ENCODE results near the gene JAKMIP3.

JAKMIP3 gene

DNA sequence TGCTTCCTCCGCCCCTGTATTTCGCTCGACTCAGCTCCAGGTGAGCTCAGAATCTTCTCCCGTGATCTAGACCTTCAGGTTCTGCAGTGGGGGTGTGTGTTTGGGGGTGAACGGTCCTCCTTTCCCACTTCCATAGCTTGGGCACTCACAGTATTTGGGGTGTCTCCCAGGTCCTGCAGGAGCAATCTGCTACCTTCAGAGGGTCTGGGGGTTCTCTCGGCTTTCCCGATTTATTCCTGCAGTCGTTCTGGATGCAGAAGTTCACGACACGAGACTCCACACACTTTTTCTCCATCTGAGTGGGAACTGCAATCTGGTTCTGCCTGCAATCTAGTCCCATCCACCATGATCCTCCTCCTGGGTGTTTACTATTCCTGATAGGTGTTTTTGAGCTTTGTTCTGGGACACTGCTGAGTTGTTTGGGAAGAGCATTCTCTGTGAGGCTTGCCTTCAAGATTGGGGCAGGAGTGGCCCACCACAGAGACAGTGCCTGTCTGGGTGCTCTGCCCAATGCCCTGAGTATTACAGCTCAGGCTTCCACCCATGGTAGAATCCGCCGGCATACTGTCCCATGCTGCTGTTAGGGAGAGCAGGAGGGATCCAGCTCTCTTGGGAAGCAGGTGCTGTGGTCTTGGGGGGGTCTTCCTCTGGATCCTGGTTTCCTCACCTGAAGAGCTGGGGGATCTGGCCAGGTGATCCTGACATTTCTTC lies 29.8 kb downstream of the JAKMIP3 start:
- Histone ChIP-seq H3K9me3 (peaks cover 7% of the 10 kb centered on the region; the same call in 1 of the 2 replicates), H3K27me3 (no peaks in the 10 kb centered on the region; the same call in 1 of the 2 replicates), H4K20me1 (no peaks in the 10 kb centered on the region), H3K4me3 (no peak overlapping the region), H3K36me3 (no peaks in the 10 kb centered on the region), H3K4me2 (peak overlapping the region; percentile 79), H3K27ac (peak overlapping the region; percentile 8; the same call in 1 of the 2 replicates), H3K9ac (no peak overlapping the region), H3K4me1 (peaks cover 74% of the 10 kb centered on the region)
- no peak for TF ChIP-seq Cebpa-rat (IDR thresholded peaks at IDR 0.05)

DNA sequence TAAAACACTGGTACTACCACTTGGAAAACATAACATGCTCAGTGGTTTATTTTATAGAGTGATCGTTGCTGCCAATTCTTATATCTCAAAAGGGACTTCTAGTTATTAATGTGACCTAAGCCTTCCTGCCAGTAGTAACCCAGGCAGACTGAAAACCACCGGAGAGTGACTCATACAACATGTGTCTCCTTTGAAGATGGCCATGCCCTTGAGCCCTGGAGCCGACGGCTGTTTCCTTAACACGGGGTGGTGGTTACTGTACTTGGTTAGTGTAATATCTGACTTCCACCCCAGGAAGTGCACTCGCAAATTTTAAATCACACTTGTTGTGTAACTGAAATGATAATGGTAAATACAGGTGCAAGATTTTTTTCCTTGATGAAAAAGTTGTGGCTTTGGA lies 30.5 kb downstream of the JAKMIP3 start:
- Histone ChIP-seq H3K9me3 (peaks cover 7% of the 10 kb centered on the region; the same call in 1 of the 2 replicates), H3K4me2 (peak overlapping the region; percentile 79), H3K36me3 (no peaks in the 10 kb centered on the region), H3K27ac (no peak overlapping the region), H3K4me3 (no peak overlapping the region), H3K27me3 (peaks cover under 1% of the 10 kb centered on the region; the same call in 1 of the 2 replicates), H4K20me1 (no peaks in the 10 kb centered on the region), H3K4me1 (peaks cover 80% of the 10 kb centered on the region), H3K9ac (no peak overlapping the region)
- TF ChIP-seq Cebpa-rat (IDR thresholded peaks at IDR 0.05), result no peak

DNA sequence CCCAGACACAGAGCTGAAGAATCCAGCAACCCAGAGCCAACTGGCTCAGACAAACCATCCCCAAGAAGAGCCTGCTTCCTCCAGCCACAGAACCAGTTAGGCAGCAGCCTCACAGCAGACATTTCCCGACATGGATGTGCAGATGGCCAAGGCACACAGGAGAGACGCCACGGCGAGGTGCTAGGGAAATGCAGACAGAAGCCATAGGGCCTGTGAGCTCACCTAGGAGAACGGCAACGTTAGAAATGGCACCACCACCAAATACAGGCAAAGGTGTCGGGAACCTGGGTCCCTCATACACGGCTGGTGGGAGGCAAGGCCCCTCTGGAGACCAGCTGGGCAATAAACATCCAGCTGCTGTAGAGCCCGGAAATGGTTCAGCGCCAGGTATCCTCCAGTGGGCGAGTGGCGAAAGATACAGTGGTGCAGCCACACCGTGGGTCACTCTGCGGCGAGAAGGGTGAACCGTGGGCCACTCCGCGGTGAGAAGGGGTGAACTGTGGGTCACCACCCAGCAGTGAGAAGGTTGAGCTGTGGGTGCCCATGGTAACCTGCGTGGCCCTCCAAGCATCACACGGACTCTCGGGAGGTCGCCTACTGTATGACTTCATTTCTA lies 31.2 kb downstream of the JAKMIP3 start:
- no peak overlapping the region for H3K9ac ChIP-seq
- no peaks in the 10 kb centered on the region for H4K20me1 ChIP-seq
- no peaks in the 10 kb centered on the region for H3K36me3 ChIP-seq
- H3K9me3 ChIP-seq, result peaks cover 7% of the 10 kb centered on the region; the same call in 1 of the 2 replicates
- peaks cover 8% of the 10 kb centered on the region; the same call in 1 of the 2 replicates for H3K27me3 ChIP-seq
- H3K4me2 ChIP-seq, result peak overlapping the region; percentile 79
- peaks cover 88% of the 10 kb centered on the region for H3K4me1 ChIP-seq
- H3K27ac ChIP-seq, result peak overlapping the region; percentile 38; the same call in 1 of the 2 replicates
- TF ChIP-seq Cebpa-rat (IDR thresholded peaks at IDR 0.05), result no peak
- H3K4me3 ChIP-seq, result no peak overlapping the region

DNA sequence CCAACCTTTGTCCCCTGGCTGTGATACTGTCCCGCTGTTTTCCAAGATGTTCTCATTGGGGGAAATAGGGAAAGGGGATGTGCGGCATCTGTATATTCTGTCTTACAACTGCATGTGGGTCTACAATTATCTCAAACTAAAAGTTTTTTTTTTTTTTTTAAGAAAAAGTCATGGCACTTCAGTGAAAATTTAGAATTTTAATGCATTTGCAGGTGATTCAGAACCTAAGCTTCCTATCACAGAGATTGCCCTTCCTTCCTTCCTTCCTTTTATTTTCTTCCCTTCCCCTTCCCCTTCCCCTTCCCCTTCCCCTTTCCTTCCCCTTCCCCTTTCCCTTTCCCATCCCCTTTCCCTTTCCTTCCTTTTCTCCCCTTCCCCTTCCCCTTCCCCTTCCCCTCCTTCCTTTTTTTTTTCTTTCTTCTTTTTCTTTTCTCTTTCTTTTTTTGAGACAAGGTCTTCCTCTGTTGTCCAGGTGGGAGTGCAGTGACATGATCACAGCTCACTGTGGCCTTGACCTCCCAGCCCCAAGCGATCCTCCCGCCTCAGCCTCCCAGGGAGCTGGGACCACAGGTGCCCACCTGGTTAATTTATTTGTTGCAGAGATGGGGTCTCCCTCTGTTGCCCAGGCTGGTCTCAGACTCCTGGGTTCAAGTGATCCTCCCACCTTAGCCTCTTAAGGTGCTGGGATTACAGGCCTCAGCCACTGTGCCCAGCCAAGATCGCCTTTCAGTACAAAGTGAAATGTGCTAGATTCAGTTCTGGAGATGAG lies 32.0 kb downstream of the JAKMIP3 start:
- H3K9me3 ChIP-seq, result peaks cover 7% of the 10 kb centered on the region; the same call in 1 of the 2 replicates
- no peak overlapping the region for H3K4me3 ChIP-seq
- H3K36me3 ChIP-seq, result no peaks in the 10 kb centered on the region
- no peak overlapping the region for H3K27ac ChIP-seq
- TF ChIP-seq Cebpa-rat (IDR thresholded peaks at IDR 0.05), result no peak
- H3K4me1 ChIP-seq, result peaks cover 93% of the 10 kb centered on the region
- H3K27me3 ChIP-seq, result peaks cover 13% of the 10 kb centered on the region; the same call in 1 of the 2 replicates
- H4K20me1 ChIP-seq, result no peaks in the 10 kb centered on the region
- H3K4me2 ChIP-seq, result peak overlapping the region; percentile 89; the same call in 1 of the 2 replicates
- H3K9ac ChIP-seq, result no peak overlapping the region

DNA sequence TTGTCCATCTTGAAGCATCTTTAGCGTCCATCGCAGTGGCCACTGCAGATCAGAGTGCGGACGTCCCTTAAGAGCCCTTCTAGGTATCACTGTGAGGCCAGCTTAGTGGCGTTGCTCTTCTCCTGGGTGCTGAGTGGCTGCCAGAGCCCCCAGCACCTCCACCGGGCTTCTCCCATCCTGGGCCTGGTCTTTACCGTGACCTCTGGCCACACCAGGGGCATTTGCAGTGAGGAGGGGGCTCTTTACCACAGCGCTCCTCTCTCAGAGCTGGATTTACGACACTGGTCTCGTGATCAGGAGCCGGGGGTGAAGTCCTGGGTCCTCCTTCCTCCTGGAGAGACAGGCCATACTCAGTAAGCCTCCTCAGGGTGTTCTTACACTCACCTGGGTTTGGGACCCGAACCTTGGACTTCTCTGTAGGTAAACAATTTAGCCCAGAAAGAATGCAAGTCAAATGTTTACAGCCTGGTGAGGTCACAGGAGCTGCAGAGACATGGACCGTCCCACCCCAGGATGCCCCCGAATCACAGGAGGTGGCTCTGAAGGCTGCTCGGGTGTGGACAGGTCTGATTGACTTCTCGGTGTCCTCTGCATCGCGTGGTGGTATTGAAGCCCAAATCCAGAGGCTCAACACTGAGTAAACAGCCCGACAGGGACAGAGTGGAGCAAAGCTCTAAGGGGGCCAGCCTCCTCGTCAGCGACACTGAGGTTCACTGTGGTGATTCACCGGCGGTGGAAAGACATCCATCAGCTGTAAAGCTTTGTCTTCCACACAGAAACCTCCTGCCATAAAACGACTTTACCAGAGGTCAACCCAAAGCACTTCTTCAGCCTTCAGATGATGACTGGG lies 33.0 kb downstream of the JAKMIP3 start:
- no peak for TF ChIP-seq Cebpa-rat (IDR thresholded peaks at IDR 0.05)
- Histone ChIP-seq H3K4me2 (peak overlapping the region; percentile 89), H3K4me3 (no peak overlapping the region), H4K20me1 (no peaks in the 10 kb centered on the region), H3K4me1 (peaks cover 94% of the 10 kb centered on the region), H3K9ac (no peak overlapping the region), H3K27me3 (peaks cover 13% of the 10 kb centered on the region; the same call in 1 of the 2 replicates), H3K27ac (no peak overlapping the region), H3K36me3 (no peaks in the 10 kb centered on the region), H3K9me3 (peaks cover 7% of the 10 kb centered on the region; the same call in 1 of the 2 replicates)

DNA sequence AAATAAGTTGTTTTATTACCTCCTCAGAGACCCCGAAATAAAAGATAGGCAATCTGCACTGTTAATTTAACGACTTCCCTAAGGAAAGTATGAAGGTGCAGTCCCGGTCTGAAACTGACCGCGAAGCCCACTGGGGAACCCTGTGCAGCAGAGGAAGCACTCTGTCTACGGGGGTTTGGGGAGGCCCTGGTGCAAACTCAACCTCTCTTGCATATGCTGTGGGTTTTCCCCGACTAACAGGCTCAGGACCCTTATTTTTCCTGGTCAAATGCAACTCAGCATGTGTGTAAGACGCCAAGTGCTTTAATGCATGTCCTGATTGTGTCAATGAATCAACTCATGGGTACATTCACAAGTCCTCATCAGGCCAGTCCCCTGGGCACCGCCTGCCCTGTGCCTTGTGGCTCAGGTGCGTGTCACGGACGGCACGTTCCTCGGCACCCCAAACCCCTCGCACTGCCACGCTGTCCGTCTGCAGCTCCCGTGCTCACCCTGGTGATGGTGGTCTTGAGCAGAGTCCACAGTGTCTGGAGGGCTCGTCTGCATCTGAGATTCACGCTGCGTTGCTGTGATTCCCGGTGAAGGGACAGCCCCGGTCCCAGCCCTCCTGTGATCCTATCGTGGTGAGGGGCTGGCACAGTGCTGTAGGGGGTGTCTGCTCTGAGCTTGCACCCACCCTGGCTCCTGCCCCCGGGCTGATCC lies 33.8 kb downstream of the JAKMIP3 start:
- H3K27me3 ChIP-seq, result peaks cover 13% of the 10 kb centered on the region; the same call in 1 of the 2 replicates
- peaks cover 97% of the 10 kb centered on the region for H3K4me1 ChIP-seq
- H3K9ac ChIP-seq, result no peak overlapping the region
- peaks cover 7% of the 10 kb centered on the region; the same call in 1 of the 2 replicates for H3K9me3 ChIP-seq
- peak overlapping the region; percentile 89 for H3K4me2 ChIP-seq
- no peaks in the 10 kb centered on the region for H4K20me1 ChIP-seq
- H3K4me3 ChIP-seq, result no peak overlapping the region
- no peaks in the 10 kb centered on the region for H3K36me3 ChIP-seq
- peak overlapping the region; percentile 38; the same call in 1 of the 2 replicates for H3K27ac ChIP-seq
- TF ChIP-seq Cebpa-rat (IDR thresholded peaks at IDR 0.05), result no peak

DNA sequence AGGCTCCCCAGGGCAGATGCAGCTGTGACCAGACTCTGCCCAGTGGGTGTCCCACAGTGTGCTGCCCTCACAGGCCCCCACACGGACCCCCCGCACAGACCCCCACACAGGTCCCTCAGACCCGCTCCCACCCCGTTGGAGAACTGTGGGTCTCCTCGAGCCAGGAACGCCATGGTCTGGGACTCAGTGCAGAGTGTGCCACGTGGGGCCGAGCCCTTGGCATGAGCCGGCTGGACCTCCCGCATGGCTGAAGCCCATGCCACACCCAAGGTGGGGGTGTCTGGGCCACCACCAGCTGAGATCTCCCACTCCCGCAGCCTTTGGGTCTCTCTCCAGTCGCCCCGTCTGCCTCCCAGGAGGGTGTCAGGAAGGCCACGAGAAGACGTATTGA lies 34.3 kb downstream of the JAKMIP3 start:
- peak overlapping the region; percentile 38; the same call in 1 of the 2 replicates for H3K27ac ChIP-seq
- H3K4me1 ChIP-seq, result peaks cover 97% of the 10 kb centered on the region
- H3K9ac ChIP-seq, result no peak overlapping the region
- TF ChIP-seq Cebpa-rat (IDR thresholded peaks at IDR 0.05), result no peak
- H3K4me3 ChIP-seq, result 0 out of 2 replicates have a peak overlapping the region, but pooled peaks have one; percentile 30
- no peaks in the 10 kb centered on the region for H3K36me3 ChIP-seq
- peak overlapping the region; percentile 89 for H3K4me2 ChIP-seq
- no peaks in the 10 kb centered on the region for H4K20me1 ChIP-seq
- peaks cover 13% of the 10 kb centered on the region; the same call in 1 of the 2 replicates for H3K27me3 ChIP-seq
- H3K9me3 ChIP-seq, result peaks cover 3% of the 10 kb centered on the region; the same call in 1 of the 2 replicates

DNA sequence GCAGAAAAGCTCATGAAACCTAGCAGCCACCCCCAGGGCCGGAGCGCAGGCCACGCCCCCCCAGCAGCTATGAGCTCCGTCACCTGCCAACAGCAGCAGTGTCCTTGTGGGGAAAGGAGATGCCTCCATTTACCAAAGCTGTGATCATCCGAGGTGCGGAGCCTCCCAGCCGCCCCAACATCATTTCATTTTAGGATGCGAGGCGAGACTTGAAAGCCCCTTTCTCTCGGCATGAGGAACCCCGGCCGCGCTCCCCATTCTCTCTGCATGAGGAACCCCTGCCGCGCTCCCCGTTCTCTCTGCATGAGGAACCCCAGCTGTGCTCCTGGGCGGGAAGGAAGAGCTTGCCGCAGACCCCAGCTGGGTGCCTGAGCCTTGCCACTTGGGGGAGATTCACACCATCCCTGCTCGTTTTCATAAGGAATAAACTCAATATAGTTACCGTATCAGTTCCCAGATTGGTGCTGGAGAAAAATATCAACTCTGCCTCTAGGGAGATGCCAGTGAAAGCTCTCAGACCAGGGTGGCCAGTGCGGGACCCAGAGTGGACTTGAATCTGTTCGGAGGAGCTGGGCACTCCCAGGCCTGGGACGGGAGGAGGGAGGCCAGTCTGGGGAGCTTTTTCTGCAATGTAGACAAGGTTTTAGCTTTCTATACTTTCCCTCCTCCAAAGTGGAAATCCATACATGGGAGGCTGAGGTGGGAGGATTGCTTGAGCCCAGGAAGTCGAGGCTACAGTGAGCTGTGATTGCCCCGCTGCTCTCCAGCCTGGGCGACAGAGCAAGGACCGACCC lies 35.0 kb downstream of the JAKMIP3 start:
- H3K27me3 ChIP-seq, result peaks cover 13% of the 10 kb centered on the region; the same call in 1 of the 2 replicates
- TF ChIP-seq Cebpa-rat (IDR thresholded peaks at IDR 0.05), result no peak
- peak overlapping the region; percentile 39; the same call in 1 of the 2 replicates for H3K27ac ChIP-seq
- H3K36me3 ChIP-seq, result no peaks in the 10 kb centered on the region
- no peaks in the 10 kb centered on the region for H3K9me3 ChIP-seq
- H4K20me1 ChIP-seq, result no peaks in the 10 kb centered on the region
- no peak overlapping the region for H3K9ac ChIP-seq
- peak overlapping the region; percentile 30; the same call in 1 of the 2 replicates for H3K4me3 ChIP-seq
- peaks cover 97% of the 10 kb centered on the region for H3K4me1 ChIP-seq
- H3K4me2 ChIP-seq, result peak overlapping the region; percentile 89
